Measurements from ENCODE around the gene KCNJ10.

DNA sequence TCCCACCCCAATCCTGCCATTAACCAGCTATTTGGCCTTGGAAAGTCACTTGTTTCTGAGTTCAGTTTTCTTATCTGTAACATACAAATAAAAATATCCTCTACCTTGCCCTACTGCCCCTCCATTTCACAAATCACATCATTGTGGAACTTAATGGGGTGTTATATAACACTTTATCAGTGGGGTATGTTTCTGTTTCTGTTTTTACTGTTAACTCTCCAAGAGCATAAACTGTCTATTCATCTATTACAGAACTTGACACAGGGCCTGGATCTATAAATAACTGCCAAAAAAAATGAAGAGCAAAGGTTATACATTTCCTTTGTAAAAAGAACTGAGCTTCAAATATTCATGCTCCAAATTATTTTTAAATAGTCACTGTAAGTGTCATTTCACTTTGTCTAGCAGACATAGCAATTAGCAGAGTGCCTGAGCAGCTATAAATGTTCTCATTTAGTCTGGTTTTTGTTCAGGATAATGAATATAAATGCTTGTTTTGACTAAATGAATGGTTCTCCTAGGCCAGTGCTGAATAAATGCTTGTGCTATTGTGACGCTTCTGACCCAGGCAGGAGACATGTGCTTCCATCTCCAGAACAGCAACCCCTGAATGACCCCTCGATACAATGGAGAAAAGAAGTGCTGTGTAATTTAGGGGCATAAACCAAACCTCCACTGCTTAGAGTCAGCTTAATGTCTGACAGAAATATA, 45.6 kb downstream of the KCNJ10 start:
- TF ChIP-seq, protein P1, sequence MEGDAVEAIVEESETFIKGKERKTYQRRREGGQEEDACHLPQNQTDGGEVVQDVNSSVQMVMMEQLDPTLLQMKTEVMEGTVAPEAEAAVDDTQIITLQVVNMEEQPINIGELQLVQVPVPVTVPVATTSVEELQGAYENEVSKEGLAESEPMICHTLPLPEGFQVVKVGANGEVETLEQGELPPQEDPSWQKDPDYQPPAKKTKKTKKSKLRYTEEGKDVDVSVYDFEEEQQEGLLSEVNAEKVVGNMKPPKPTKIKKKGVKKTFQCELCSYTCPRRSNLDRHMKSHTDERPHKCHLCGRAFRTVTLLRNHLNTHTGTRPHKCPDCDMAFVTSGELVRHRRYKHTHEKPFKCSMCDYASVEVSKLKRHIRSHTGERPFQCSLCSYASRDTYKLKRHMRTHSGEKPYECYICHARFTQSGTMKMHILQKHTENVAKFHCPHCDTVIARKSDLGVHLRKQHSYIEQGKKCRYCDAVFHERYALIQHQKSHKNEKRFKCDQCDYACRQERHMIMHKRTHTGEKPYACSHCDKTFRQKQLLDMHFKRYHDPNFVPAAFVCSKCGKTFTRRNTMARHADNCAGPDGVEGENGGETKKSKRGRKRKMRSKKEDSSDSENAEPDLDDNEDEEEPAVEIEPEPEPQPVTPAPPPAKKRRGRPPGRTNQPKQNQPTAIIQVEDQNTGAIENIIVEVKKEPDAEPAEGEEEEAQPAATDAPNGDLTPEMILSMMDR (IDR thresholded peaks at IDR 0.05): no peak
- no peak for TF ChIP-seq POLR2A (IDR thresholded peaks at IDR 0.05)
